DMS114 treated with DMSO at 0.1 percent for 48 hours (cell line): ENCODE measurements around the gene CSF2.

Experiments
- DNase-seq: peaks from one replicate; lab custom pipeline; 2025; ENCODE audit not compliant: unreplicated experiment; lab: John Stamatoyannopoulos, UW

Gene CSF2

DNA sequence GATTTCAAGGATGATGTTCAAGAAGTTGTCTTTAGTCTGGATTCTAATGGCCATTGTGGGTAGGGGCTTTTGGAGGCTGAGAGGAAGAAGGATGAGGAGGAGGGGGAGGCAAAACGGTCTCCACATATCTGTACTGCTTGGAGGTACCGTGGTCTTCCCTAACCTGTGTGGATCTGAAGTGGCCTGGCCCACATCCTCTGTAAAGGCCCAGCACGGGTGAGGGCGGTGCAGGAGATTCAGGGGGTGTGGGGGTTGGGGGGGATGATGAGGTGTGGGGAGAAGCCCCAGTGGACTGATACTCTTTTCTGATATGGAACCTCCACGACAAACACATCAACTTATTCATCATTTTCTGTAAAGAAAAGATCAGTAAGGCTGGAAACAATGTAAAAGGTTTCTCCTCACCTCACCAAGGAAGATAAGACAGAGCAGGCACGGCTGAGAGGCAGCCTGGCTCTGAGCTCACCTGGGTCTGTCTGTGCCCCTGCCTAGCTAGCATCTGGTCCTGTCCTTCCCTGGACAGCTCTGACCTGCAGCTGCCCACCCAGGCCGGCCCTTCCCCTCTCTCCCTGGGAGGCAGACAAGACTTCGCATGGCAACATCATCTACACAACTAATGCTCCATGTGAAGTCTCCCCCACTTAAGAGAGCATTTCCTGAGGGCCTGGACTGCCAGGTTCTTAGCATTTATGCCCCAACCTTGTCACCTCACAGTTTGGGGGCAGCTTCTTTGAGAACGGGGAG is 18.7 kb upstream of the CSF2 start:
- no peak for DNase-seq

DNA sequence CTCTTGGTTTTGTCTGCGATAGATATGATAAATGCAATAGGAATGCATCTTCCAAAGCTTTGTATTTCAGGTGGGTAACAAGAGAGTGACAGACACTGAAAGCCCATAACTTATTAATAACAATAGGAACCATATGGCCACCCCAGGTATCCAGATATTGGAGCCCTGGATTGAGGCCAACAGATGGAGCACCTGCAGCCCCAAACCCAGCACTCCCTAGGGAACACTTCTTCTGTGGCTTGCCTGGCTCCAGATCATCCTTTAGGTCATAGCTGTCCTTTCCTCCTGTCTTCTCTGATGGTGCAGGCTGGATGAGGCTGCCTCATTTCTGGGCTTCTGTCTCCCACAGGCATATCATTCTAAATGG is 18.2 kb upstream of the CSF2 start:
- no peak for DNase-seq

DNA sequence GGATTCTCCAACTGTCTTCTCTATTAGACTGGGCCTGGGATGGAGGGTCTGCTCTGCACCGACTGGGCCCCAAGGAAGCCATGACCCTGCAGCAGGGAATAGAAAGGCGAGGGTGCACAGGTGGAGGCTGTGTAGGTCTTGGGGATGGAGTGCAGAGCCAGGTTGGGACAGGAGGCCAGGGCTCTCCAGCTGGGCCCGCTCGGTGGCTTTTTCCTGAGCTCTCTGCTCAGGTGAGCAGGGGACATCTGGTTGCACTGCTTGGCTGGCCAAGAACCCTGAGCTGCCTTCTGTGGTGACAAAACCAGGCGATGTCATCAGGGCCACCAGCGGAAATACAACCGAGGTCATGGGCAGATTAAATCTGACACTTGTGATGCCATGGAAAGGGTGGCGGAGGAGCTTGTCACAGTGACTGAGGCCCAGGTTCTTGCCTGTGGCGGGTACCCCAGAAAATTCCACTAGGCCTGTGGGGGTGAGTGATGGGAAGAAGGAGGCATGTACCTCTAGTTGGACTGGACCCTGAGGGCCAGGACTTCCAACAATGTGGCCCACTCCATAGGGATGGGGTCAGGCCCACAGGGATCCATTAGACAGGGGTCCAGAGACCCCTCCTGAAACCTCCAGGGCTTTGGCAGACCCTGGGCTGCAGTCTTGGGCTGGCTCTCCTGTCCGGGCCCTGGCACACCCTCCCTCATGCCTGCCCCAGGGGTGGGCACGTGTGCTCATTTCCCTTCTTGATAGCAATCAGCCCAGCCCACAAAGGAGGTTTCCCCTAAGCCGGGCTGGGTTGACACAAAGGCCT is 17.6 kb upstream of the CSF2 start:
- DNase-seq, result no peak

DNA sequence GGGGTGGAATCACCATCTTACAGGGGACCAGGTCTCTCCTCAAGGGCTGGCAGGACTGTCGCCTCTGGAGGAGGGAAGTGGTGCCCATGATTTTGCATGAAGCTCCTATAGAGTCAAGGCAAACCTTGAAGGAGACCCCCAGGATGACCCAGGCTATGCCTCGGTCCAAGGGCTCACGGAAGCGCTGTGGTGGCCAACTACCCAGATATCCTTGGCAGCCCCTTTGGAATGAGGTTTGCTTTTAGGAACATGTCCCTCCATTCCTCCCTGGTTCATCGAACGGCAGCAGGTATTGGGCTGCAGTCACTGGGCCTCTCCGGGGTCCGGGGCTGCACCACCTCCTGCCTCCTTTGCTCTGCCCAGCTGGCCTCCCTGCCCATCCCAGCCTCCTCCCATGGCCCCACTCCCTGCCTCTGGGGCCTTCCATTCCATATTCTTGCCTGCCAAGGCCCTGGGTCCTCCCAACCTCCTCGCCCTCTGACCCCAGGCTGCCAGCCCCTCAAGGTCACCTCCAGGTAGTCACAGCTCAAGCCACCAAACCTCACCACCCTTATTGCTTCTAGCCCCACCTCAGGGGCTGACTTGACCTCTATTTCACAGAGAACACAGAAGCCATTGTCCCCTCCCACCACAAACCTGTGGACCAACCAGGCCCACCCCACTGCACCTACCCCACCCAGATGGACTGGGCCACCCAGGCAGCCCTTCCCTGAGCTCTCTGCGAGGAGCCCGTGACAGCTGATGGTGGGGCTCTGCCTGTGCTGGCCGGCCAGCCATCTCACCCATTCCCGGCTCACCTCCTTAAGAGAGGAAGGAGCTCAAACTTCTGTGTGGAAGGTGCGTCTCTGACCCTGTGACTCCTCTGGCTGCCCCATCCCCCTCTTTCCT is 16.7 kb upstream of the CSF2 start:
- no peak for DNase-seq

DNA sequence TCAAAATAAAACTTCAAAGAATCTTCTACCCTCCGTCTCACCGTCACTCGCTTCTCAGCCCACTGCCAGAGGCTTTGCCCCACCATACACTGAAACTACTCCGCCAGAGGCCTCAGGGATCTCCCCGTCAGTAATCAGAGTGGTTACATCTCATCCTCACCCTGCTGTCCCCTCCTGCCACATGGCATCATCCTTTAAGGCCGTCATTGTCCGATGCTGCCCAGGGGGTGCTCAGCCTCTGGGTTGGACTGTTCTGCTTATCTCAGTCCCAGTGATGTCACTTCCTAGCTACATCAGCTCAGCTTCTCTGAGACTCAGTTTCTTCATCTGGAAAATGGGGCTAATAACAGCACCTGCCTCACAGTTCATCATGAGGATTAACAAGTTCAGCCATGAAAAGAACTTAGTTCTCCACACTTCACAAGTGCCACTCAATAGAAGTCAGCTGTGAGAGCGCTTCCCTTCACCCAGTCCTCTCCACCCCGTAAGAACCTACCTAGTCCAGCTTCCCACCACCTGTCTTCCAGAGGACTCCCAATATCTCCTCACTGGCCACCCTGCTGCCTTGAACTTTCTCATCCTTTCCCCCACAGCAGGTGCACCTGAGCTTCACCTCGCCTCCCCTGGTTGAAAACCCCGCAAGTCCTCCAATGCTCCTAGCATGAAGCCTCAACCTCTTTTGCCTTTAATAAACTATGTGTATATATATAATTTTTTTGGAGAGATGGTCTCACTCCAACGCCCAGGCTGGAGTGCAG is 15.9 kb upstream of the CSF2 start:
- DNase-seq, result no peak

DNA sequence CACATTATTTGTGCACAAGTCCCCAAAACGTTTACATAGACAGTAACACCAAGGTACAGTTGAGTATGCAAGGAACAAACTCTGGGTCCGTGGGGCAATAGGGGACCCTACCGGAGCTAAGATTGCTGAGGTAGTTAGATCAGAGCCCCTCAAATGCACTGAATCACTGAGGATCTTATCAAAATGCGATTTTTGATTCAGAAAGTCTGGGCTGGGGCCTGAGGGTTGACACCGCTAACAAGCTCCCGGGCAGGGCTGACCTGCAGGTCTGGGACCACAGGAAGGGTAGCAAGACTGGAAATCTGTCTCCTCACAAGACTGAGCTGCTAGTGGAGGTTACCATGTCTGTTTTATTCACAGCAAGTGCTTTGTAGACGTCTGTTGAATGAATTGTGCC is 14.9 kb upstream of the CSF2 start:
- no peak for DNase-seq

DNA sequence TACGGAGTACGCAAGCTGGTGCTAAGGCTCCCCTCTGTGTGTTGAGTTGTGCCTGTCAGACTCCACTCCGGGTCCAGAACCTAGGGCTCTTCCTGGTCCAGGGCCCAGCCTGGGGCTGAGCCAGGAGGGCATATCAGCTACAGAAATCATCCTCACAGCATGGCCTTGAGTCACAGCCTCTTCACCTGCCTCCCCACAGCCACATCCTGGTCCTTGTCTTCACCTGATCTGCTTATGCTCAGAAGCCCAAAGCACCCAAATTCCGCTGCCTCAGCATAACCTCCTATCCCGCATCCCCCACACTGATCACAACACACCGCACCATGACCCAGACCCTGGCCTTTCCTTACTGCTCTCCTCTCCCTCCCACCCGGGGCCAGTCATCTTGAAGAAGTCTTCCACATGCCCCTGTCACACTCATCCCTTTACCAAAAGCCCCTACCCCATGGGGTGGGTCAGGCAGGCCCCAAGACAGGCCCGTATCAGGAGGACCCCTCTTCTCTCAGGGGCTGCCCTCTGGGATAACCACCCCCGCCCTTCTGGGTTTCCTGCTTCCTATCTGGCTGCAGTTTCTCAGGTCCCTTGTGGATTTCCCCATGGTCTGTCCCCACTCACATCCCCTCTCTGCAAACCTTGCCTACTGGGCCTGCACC is 14.4 kb upstream of the CSF2 start:
- no peak for DNase-seq

DNA sequence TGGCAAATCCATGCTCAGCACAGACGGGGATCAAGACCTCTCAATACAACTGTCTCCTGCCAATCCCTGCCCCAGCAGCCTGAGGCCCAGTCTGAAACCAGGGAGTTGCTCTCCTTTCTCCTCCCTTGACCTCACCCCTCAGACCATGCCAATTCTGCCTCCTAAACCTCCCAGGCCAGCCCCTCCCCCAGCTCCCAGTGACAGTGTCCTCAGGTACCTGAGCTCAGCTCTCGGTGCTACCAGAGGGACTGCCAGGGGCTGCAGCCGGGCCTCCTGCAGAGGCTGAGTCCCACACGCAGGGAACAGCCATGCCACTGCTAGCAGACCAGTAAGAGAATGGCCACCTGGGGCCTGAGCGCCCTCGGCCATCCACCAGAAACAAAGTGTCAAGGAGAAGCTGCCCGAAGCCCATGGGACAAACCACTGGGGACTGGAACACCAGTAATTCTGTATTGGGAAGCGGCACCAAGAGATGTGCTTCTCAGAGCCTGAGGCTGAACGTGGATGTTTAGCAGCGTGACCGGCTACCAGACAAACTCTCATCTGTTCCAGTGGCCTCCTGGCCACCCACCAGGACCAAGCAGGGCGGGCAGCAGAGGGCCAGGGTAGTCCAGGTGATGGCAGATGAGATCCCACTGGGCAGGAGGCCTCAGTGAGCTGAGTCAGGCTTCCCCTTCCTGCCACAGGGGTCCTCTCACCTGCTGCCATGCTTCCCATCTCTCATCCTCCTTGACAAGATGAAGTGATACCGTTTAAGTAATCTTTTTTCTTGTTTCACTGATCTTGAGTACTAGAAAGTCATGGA is 13.7 kb upstream of the CSF2 start:
- no peak for DNase-seq

DNA sequence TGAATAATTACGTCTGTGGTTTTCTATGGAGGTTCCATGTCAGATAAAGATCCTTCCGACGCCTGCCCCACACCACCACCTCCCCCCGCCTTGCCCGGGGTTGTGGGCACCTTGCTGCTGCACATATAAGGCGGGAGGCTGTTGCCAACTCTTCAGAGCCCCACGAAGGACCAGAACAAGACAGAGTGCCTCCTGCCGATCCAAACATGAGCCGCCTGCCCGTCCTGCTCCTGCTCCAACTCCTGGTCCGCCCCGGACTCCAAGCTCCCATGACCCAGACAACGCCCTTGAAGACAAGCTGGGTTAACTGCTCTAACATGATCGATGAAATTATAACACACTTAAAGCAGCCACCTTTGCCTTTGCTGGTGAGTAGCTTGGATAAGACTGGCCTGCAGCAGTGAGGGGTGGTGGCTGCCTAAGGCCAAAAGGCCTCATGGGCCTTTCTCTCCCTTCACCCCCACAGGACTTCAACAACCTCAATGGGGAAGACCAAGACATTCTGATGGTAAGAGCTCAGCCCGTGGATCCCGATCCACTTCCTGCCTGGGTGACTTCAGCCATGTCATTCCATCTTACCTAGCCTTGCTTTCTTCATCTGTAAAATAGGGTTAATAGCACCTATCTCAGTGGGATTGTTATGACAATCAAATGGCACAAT is 13.0 kb upstream of the CSF2 start, which contains the start of gene IL3:
Gene IL3 (plus strand): TSS at position 155 of the 661 bp plus-strand sequence. CDS start 52 bp downstream, at position 207.
- no peak for DNase-seq

DNA sequence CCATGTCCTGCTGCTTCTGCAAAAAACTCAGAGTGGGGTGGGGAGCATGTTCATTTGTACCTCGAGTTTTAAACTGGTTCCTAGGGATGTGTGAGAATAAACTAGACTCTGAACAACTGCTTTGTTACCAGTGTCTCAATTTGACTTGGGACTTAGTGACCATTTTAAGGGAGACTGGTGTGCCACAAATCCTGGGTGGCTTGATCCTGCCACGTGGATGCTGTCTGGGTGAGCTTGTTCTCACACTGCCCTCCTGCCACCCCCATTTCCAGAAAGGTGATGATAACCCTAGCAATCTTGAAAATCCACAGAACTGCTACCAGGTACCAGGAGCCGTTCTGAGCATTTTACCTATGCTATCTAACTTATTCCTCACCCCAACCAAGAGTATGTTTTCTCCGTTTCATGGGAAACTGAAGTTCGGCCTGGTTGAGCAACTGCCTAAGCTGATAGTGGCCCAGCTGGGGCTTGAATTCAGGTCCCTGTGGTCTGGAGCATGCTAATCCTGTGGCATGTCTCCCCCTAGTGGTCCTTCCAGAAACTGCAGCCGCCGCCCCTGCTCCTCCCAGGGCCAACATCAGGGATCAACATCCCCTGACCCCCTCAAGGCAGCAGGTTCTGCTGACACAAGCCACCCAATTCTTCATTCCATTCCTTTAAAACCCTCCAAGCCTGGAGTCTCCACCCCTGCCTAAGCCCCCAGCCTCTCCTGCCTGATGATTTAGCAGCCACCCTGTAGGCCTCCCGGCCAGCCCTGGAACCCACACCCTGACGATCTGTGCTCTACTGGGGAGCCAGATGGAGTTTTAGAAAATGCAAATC is 10.3 kb upstream of the CSF2 start:
- peak; percentile 38 for DNase-seq

DNA sequence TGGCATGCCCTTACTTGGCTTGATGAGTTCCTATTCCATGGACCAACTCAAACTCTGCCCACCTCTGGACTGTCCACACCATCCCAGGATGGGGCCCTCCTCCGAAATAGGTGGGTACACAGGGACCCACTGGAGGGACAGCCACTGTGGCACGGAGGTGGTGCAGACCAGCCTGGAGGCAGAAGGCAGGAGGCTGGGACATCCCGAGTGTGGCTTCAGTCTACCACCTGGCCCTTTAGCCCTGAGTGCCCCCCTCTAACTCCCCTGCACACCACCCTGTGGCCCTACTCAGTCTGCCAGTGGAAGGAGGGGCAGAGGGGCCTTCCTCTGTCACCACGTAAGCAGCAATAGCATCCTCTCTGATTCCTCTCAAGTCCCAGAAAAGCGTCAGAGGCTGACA is 9.4 kb upstream of the CSF2 start:
- no peak for DNase-seq

DNA sequence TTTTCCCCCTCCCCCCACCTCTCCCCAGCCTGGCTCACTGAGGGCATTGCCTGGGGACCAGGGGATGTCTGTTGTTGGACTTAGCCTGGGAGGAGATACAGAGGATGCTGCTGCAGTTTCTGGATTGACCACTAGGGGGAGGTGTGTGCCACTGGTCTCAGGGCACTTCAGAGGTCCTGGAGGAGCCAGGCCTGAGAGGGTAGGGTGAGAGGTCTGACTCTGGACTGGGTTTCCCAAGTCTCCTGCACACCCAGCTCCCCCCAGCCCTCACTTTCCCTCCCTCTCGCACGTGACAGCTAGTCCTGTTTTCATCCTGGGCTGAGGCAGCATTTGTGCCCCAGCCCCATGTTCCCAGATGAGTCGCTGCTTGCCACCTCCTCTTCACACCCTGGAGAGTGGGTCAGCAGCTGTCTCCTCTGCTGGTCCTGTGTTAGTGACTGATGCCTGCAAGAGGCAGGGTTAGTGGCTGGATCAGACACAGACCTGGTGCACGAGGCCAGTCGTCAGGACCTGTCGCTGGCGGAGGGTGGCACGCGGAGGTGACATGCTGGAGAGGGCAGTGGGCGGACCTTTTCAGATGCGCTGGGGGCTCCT is 8.8 kb upstream of the CSF2 start:
- peak; percentile 44 for DNase-seq

DNA sequence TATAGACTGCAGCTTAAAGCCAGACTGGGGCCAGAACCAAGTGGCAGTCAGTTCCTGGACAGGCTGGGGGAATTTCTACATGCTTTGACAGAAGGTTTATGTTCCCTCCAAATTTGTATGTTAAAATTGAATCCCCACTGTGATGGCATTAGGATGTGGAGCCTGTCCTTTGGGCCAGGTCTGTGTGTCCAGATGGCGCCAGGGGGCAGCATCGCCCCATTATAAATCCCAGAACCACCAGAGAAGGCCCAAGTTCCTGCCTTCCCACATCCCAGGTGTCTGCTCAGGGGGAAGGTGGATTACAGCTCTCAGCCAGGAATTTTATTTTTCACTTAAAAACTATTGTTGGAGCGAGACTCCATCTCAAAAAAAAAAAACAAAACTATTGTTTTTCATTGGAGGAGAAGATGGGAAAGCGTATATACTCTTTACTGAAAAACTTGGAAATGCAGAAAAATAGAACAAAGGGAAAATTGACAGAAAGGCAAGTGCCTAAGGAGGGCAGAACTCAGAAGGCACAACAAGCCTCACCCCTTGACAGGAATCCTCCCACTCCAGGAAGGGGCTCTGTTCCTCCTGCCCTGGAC is 8.1 kb upstream of the CSF2 start:
- DNase-seq, result peak; percentile 54

DNA sequence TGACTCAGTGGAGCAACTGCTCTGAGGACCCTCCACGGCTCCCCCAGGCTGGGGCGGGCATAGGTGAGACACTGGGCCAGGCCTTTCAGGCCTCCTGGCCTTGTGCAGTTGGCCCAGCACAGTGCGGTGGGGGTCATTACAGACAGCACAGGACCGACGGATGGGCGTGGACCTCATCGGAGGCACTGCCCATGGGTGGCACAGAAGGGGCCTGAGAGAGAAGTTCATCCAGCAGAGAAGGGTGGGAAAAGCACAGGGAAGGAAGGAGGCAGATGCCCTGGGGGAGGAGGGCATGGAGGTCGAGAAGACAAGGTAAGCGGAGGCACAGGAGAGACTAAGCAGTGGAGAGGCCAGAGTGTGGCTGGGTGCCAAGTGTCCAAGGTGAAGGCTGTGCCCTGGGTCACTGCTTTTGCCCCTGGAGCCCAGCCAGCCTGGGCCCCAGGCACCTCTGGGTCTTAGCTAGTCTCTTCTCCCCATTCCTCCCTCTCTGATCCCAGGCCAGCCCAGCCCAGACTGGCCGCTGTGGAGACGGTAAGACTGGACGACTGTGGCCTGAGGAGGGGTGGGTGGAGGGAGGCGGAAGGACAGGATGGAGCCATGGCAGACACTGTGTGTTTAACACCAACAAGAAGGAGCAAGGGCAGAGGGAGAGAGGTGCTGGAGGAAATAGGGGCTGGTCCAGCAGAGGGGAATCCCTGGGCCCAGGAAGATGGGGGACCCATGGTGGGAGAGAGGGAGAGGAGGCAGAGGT is 7.5 kb upstream of the CSF2 start:
- DNase-seq, result no peak

DNA sequence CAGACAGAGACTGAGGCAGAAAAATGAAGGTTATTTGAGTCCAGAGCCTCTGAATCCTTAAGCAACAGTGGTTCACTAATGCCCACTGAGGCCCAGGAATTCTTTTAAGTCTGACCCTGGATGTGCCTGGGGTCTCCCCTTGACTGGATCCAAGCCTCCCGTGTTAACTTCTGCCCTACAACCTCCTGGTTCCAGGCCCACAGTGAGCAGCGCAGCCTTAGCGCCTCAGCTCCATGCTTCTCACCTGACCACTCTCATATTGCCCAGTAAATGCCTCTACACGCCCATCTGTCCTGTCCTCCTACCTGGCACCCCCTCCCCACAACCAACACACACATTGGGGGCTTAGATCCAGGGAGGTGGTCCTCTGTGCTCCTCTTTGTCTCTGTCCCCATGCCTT is 6.7 kb upstream of the CSF2 start:
- DNase-seq, result no peak

DNA sequence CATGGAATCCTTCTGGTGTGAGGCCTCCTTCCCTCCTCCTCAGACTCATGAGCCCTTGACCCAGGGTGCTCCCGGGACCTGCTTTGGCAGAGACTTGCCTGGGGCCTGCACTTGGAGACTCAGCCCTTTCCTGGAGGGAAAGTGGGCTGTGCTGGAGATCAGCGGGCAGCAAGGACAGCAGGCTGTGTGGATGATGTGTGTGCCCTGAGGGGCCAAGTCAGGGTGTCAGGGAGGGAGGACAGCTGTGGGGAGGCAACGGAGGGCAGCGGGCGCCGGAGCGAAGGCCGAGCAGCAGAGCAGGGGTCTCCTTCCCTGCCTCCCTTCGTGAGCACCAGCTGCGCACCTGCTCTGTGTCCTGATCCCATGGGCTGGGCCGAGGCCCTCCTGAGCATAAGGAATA is 6.1 kb upstream of the CSF2 start:
- DNase-seq, result no peak
